Activated CD8-positive, alpha-beta memory T cell treated with anti-CD3 and anti-CD28 coated beads for 24 hours (primary cell): ENCODE data around the gene ARHGAP10.
"Not testable (repeated sequence)": the region's sequence is repeated elsewhere in the genome, so short reads cannot be mapped to it uniquely, and the experiment has no call there.

ENCODE experiments used
- DNase-seq: peaks from one replicate; pipeline ENCODE4 v3.0.0-alpha.2; 2020

The ARHGAP10 gene

DNA sequence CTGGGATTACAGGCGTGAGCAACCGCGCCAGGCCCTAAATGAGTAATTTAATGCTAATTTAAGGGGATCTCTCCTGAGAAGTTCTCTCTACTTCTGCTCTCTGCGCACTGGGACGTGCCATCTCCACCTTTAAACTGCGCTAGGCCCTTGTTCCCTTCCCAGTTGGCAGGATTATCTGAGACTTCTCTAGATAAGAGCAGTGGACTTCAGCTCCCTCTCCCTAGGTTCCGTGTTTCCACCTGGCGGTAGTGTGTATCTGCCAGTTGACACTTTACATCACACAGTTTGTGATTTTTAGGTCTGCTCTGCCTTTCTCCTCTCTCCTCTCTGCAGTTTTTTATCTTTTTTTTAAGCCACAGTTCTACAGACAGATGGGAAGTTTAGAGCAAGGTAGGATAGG, 40.2 kb downstream of the ARHGAP10 start:
- no peak for DNase-seq

DNA sequence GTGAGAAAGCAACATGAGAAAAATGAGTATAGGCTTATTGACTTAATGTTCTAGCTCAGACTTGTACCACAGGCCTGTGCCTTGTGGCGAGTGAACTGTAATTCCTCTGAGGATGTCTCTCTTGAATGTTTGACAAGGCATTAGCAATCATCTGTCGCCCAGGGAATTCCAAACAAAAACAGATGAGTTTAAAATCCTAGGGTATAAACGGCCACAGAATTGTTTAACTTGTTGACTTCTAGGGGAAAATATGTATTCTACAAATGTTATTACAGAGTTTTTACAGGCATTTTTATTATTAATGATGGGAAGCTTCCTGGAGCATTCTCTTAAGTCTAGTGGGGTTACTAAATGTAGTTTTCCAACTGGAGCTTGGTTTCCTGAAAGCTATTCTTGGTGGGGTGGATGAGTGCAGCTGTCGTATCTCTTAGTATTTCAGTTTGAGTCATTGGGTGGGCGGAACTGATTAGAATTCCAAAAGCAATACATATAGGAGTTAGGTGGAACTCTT, 40.6 kb downstream of the ARHGAP10 start:
- DNase-seq = no peak

- no peak for DNase-seq
Measured at GRCh38 chr4:147773261-147774184, 41.6 kb downstream of the ARHGAP10 start.

DNA sequence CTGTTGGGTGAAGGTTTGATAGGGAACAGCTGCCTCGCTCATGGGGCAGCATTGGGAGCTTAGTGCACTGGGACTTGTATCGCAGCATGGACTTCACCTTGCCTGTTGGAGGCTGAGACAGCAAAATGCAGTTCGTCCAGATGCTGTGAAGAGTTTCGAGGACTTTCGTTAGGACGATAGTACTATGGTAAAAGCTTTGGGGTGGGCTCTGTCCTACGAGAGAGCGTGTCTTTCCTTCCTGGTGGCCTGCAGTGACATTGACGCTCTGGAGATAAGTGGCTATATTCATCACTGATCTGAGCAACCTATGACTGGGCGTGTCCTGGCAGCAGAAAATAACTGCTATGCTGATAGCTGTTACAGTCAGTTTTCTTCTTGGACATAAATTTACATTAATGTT, 44.8 kb downstream of the ARHGAP10 start:
- DNase-seq = no peak

DNA sequence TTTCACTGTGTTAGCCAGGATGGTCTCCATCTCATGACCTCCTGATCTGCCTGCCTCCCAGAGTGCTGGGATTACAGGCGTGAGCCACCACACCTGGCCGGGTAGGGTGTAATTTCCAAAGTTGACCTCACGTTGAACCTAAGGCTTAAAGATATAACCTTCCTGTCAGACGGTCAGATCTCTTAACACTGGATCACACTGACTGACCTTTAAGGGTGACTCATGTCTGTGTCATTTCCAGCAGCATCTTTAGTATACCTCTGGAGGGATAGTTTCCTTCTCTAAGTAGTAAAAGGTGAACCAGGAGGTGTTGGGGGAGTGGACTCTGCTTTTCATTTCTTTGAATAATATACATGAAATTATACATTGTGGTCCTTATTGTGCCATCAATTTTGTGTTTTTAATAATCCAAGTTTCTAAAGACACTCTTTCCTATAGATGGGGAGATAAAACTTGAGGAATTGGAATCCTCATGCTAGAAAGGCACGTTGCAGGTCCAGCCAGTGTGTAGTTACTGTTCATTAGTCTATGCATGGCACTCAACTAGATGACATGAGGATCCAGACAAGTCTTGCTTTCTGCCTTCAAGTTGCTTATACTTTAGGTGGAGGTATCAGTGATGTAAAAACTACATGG, 45.7 kb downstream of the ARHGAP10 start:
- no peak for DNase-seq

DNA sequence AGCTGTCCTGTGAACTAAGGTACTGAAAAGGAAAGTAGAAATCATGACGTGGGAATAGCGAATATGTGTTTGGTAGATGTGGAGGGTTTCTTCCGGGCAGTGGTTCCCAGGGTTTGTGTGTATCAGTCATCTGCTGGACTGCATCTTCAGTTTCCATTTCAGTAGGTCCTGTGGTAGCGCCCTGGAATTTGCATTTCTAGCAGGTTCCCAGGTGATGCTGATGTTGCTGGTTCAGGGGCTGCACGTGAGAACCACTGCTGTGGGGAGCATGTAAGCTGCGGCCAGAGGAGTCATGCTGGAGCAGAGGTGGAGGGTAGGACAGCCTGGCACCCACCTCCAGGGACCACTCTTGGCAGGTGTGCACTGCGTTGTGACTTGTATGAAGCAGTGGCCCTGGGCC, 47.1 kb downstream of the ARHGAP10 start:
- DNase-seq = no peak

DNA sequence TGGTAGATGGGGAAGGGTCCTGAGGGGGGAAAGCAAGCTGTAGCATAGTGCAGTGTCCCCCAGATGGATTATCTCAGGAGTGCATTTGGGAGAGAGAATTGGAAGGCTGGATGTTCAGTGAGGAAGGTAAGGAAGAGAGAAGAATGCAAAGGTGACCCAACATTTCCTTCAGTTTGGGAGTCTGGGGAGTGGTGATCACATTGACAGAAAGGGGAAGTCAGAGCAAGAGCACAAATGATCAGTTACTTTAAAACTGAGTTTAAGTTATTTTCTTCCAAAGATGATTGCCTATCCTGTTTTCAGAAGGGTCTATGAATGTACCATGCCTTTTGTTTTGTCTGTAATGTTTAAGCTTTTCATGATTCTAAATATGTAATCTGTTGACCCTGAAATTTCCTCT, 47.6 kb downstream of the ARHGAP10 start:
- no peak for DNase-seq

- no peak for DNase-seq
Measured at GRCh38 chr4:147780137-147780777, 48.4 kb downstream of the ARHGAP10 start.

GRCh38 chr4:147782087-147782781, 50.3 kb downstream of the ARHGAP10 start:
- DNase-seq = no peak

GRCh38 chr4:147785129-147785528, 53.2 kb downstream of the ARHGAP10 start:
- DNase-seq = no peak

- no peak for DNase-seq
Measured at GRCh38 chr4:147786031-147786430, 54.1 kb downstream of the ARHGAP10 start.

GRCh38 chr4:147786531-147786930, 54.6 kb downstream of the ARHGAP10 start:
- DNase-seq = no peak

DNA sequence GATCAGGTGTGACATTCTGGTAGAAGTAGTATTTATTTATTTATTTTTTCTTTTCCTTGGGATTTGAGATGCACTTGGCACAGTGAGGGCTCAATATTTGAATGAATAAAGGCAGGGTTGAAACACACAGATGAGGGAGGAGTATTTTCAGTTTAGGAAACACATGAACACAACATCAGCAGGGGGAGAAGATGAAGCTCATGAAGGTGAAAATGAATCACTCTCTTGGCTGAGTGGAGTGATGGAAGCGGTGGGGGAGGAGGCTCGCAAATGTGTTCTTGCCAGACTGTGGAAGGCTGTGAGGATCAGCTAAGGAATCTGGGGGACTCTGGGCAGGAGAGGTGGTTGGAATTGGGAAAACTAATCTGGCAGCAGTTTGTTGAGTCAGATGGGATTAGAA, 55.3 kb downstream of the ARHGAP10 start:
- DNase-seq = no peak

DNA sequence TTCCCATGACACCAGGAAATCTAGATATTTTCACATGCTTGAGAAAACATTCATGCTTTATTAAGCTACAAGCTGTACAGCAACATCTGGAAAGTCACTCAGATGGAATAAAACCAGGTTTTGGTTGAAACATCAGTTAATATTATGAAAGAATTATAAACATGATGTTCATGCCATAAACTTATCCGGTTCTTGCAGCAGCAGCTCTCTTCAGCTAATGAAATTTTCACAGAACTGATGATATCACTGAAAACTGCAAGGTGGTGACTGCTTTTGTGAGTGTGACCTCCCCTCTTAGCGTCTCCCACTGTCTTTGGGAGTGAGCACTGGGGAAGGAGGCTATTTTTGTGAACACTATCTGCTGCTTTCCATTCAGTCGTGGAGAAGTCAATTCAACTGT, 56.9 kb downstream of the ARHGAP10 start:
- no peak for DNase-seq

- no peak for DNase-seq
Measured at GRCh38 chr4:147789596-147789995, 57.7 kb downstream of the ARHGAP10 start.

GRCh38 chr4:147790412-147790811, 58.5 kb downstream of the ARHGAP10 start:
- no peak for DNase-seq

DNA sequence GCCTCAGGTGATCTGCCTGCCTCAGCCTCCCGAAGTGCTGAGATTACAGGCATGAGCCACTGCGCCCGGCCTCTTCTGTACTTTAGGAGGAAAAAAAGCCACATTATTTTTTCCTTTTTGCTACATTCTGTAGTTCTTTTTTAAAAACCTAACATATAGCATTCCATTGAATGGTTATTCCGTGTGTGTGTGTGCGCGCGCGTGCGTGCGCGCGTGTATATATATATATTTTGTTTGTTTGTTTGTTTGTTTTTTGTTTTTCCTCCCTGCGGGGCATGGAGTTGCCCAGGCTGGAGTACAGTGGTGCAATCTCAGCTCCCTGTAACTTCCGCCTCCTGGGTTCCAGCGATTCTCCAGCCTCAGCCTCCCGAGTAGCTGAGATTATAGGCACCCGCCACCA, 59.5 kb downstream of the ARHGAP10 start:
- no peak for DNase-seq

GRCh38 chr4:147791865-147792264, 60.0 kb downstream of the ARHGAP10 start:
- no peak for DNase-seq

DNA sequence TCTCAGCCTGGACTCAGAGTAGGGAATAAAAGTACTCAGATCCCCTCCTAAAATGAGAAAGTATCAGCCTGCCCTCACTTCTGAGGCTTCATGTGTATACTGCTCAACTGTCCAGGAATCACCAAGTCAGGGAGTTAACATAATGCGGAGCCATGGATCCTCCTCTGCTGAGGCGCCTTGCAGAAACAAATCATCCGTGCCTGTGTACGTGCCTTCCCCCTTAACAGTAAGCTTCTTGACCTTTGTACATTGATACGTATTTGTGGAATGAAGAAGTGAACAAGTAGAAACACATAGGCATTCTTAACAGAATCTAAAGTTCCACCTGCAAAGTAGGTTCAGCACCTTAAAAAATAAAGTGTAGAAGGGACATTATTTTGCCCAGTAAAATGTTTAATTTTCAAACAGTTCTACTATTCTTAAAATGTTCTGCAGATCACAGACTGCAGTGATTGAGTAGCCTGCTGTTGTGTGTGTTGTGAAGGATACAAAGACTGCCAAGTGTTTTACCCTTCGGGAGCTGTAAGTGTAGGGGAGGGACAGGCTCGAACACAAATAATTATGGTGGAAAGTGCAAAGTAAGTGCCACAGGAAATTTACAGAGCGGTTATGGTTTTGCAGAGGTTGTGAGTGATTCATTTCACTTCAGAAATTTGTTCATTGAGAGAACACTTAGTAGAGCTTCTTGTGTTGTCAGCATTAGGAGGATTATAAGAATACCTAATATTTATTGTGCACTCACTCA, 61.9 kb downstream of the ARHGAP10 start:
- no peak for DNase-seq

DNA sequence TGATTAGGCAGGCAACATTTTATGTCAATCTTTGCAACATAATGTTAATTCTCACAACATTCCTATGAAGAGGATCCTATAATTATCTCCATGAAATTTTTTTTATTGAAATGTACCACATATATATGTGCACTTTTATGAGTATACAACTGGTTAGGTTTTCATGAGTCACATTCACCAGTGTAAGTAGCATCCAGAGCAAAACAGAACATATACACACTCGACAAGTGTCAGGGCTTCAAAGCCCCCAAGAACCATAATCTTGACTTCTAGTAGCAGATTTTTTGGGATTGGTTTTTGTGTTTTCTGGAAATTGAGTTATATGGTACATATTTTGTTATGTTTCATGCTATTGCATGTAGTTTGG, 62.4 kb downstream of the ARHGAP10 start:
- no peak for DNase-seq

GRCh38 chr4:147794787-147795413, 63.0 kb downstream of the ARHGAP10 start:
- DNase-seq = no peak

GRCh38 chr4:147799057-147799456, 67.2 kb downstream of the ARHGAP10 start:
- not testable (repeated sequence) for DNase-seq
